GM18951 (cell line): ENCODE measurements around the gene AKR1C3.
"Not testable (repeated sequence)": the region's sequence is repeated elsewhere in the genome, so short reads cannot be mapped to it uniquely, and the experiment has no call there.

Experiments used
- POLR2A ChIP-seq: IDR thresholded peaks from 4 replicates; pipeline ENCODE4 v1.6.1; 2011; ENCODE audit warnings: mild to moderate bottlenecking; ENCODE audit not compliant: insufficient read length, insufficient read depth; ENCODE audit errors: extremely low read depth
- in situ Hi-C: fragments of 300-500 bp; cut with MboI; formaldehyde crosslinking; loops from one replicate; pipeline ENCODE4 v1.12.0; 2022; ENCODE audit warnings: low sequenced_read_pairs, mixed read lengths, inconsistent platforms; ENCODE audit not compliant: unreplicated experiment

AKR1C3 gene

GRCh38 chr10:5094265-5095205, at the start of gene AKR1C3:
TSS of gene AKR1C3 (plus strand) at chr10:5094414. CDS start at chr10:5094445, 31 bp downstream.
- in situ Hi-C loops: no loop called here
- TF ChIP-seq POLR2A: no peak

- in situ Hi-C loops: no loop called here
- no peak for TF ChIP-seq POLR2A
Observed at GRCh38 chr10:5045095-5045494, 49.1 kb upstream of the AKR1C3 start.

GRCh38 chr10:5046410-5046809, 47.8 kb upstream of the AKR1C3 start:
- no peak for TF ChIP-seq POLR2A
- in situ Hi-C loops: no loop called here

- in situ Hi-C loops: not testable (repeated sequence)
Observed at GRCh38 chr10:5047055-5047454, 47.2 kb upstream of the AKR1C3 start.

GRCh38 chr10:5047912-5048628, 46.1 kb upstream of the AKR1C3 start:
- in situ Hi-C loops: no loop called here
- TF ChIP-seq POLR2A: no peak

- in situ Hi-C loops: not testable (repeated sequence)
Observed at GRCh38 chr10:5052951-5053500, 41.2 kb upstream of the AKR1C3 start.

- in situ Hi-C loops: not testable (repeated sequence)
Observed at GRCh38 chr10:5054831-5055230, 39.4 kb upstream of the AKR1C3 start.

GRCh38 chr10:5059267-5059666, 34.9 kb upstream of the AKR1C3 start:
- in situ Hi-C loops: not testable (repeated sequence)

- in situ Hi-C loops: not testable (repeated sequence)
Observed at GRCh38 chr10:5060791-5061190, 33.4 kb upstream of the AKR1C3 start.

- no peak for TF ChIP-seq POLR2A
- in situ Hi-C loops: no loop called here
Observed at GRCh38 chr10:5064656-5065055, 29.6 kb upstream of the AKR1C3 start.

- in situ Hi-C loops: no loop called here
- TF ChIP-seq POLR2A: no peak
Observed at GRCh38 chr10:5068274-5068984, 25.8 kb upstream of the AKR1C3 start.

GRCh38 chr10:5070648-5071410, 23.4 kb upstream of the AKR1C3 start:
- in situ Hi-C loops: no loop called here
- no peak for TF ChIP-seq POLR2A
